WTC11 (cell line): Measurements from ENCODE around the gene SLC1A7.

Experiments used
- CBFB ChIP-seq: sonication (generic); formaldehyde crosslinking; IDR thresholded peaks from 2 replicates; pipeline ENCODE4 v1.8.1; 2022; ENCODE audit warnings: mild to moderate bottlenecking, low read depth, missing genetic modification reagents
- ESRRA ChIP-seq: sonication (generic); formaldehyde crosslinking; IDR thresholded peaks from 2 replicates; pipeline ENCODE4 v1.8.1; 2022; ENCODE audit warnings: mild to moderate bottlenecking, missing genetic modification reagents, borderline replicate concordance
- ETV6 ChIP-seq: sonication (generic); formaldehyde crosslinking; IDR thresholded peaks from 2 replicates; pipeline ENCODE4 v1.8.1; 2022; ENCODE audit warnings: mild to moderate bottlenecking, missing genetic modification reagents
- GABPB1 ChIP-seq: sonication (generic); formaldehyde crosslinking; IDR thresholded peaks from 2 replicates; pipeline ENCODE4 v1.8.1; 2023; ENCODE audit warnings: mild to moderate bottlenecking, missing genetic modification reagents
- MXD4 ChIP-seq: fragments of 250-450 bp; sonication (Bioruptor Pico); IDR thresholded peaks from 2 replicates; pipeline ENCODE4 v1.8.0; 2021; ENCODE audit warnings: mild to moderate bottlenecking, moderate library complexity, borderline replicate concordance
- PRRX2 ChIP-seq: fragments of 250-450 bp; sonication (Bioruptor Pico); IDR thresholded peaks from 2 replicates; pipeline ENCODE4 v1.8.0; 2021; ENCODE audit warnings: mild to moderate bottlenecking
- SMAD3 ChIP-seq: sonication (generic); formaldehyde crosslinking; IDR thresholded peaks from 2 replicates; pipeline ENCODE4 v1.8.0; 2022; ENCODE audit warnings: missing genetic modification reagents, mild to moderate bottlenecking, borderline replicate concordance
- ZNF121 ChIP-seq: sonication (generic); formaldehyde crosslinking; IDR thresholded peaks from 2 replicates; pipeline ENCODE4 v1.8.0; 2023; ENCODE audit warnings: missing genetic modification reagents
- ZNF138 ChIP-seq: sonication (generic); formaldehyde crosslinking; conservative IDR thresholded peaks from 2 replicates; pipeline ENCODE4 v1.8.1; 2022; ENCODE audit warnings: mild to moderate bottlenecking, moderate library complexity, missing genetic modification reagents
- TF ChIP-seq, protein P1 (sequence below): fragments of 200-600 bp; IDR thresholded peaks from 2 replicates; pipeline ENCODE4 v1.8.0; 2022; ENCODE audit warnings: antibody characterized with exemption

DNA sequence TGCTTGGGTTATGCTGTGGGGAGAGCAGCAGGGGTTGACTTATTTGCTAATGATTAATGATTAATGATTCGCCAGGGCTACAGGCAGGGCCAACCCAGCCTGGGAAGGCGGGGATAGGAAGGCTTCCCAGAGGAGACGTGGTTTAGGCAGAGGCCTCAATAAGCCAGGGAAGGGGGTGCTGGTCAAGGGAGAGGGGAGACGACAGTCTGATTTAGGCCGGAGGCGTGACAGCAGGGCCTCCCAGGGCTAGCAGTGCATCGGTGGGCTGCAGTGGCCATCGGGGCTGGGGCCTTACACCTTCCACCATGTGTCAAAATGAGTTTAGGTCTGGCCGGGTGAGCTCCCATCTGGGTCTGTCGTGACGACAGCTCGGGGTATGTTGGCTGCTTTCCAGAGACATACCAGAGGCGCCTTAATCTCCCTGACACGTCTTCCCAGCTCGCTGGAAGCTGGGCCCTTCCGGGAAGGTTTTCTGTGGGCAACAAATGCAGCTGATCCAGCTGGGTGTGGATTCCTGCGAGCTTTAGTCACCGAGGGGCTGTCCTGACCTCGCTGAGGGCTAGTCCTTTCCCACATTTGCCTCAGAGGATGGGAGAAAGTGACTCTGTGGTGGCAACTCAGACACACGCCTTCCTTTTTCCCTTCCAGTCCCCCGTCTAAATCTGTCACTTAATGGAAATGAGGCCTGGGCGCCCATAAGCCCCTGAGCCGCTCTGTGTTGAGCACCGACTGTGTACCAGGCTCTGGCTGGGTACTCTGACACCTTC, 3.7 kb upstream of the SLC1A7 start:
- TF ChIP-seq ZNF121 (CRISPR knock-in tag), result no peak
- TF ChIP-seq, protein P1, sequence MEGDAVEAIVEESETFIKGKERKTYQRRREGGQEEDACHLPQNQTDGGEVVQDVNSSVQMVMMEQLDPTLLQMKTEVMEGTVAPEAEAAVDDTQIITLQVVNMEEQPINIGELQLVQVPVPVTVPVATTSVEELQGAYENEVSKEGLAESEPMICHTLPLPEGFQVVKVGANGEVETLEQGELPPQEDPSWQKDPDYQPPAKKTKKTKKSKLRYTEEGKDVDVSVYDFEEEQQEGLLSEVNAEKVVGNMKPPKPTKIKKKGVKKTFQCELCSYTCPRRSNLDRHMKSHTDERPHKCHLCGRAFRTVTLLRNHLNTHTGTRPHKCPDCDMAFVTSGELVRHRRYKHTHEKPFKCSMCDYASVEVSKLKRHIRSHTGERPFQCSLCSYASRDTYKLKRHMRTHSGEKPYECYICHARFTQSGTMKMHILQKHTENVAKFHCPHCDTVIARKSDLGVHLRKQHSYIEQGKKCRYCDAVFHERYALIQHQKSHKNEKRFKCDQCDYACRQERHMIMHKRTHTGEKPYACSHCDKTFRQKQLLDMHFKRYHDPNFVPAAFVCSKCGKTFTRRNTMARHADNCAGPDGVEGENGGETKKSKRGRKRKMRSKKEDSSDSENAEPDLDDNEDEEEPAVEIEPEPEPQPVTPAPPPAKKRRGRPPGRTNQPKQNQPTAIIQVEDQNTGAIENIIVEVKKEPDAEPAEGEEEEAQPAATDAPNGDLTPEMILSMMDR, result no peak
- TF ChIP-seq ZNF138, result no peak
- TF ChIP-seq ESRRA (CRISPR knock-in tag), result no peak
- TF ChIP-seq SMAD3 (CRISPR knock-in tag), result no peak
- TF ChIP-seq GABPB1 (CRISPR knock-in tag), result peak; percentile 40
- no peak for TF ChIP-seq PRRX2 (CRISPR knock-in tag)
- no peak for TF ChIP-seq MXD4
- TF ChIP-seq CBFB, result no peak
- no peak for TF ChIP-seq ETV6 (CRISPR knock-in tag)
